Immature natural killer cell (primary cell): Measurements from ENCODE around the gene FBLN2. TPM values are rescaled to one million over a fixed set of nuclear protein-coding genes. Genes with fewer than 3 reads are reported as not detected.

Source experiments
- DNase-seq, 3 donors: peaks; one replicate each; pipeline ENCODE4 v3.0.0; 2022; ENCODE audit warnings: mixed read lengths in 1 of 3
- H3K27ac Mint-ChIP-seq, 6 donors: one replicate each; pipeline ENCODE4 v1.8.0; 2020; ENCODE audit warnings: mixed read lengths in 6 of 6, mild to moderate bottlenecking in 5 of 6, inconsistent platforms in 4 of 6, moderate library complexity in 3 of 6
- H3K27me3 Mint-ChIP-seq, 3 donors: one replicate each; pipeline ENCODE4 v1.8.0; 2020 to 2021; ENCODE audit warnings: low read depth in 3 of 3, mild to moderate bottlenecking in 3 of 3, mixed read lengths in 3 of 3, moderate library complexity in 3 of 3, inconsistent platforms in 1 of 3
- H3K36me3 Mint-ChIP-seq, 3 donors: one replicate each; pipeline ENCODE4 v1.8.0; 2020; ENCODE audit warnings: mixed read lengths in 3 of 3, inconsistent platforms in 2 of 3, mild to moderate bottlenecking in 2 of 3
- H3K4me1 Mint-ChIP-seq, 2 donors: one replicate each; pipeline ENCODE4 v1.8.0; 2020; ENCODE audit warnings: inconsistent platforms in 2 of 2, mild to moderate bottlenecking in 2 of 2, mixed read lengths in 2 of 2, moderate library complexity in 1 of 2
- H3K4me3 Mint-ChIP-seq, 5 donors: one replicate each; pipeline ENCODE4 v1.8.0; 2020; ENCODE audit warnings: mild to moderate bottlenecking in 5 of 5, mixed read lengths in 5 of 5, inconsistent platforms in 3 of 5, moderate library complexity in 3 of 5
- H3K9me3 Mint-ChIP-seq, 6 donors: one replicate each; pipeline ENCODE4 v1.8.0; 2020; ENCODE audit warnings: mild to moderate bottlenecking in 6 of 6, mixed read lengths in 6 of 6, inconsistent platforms in 4 of 6, moderate library complexity in 3 of 6
- polyA plus RNA-seq, 3 donors: library from polyadenylated mRNA; unstranded; fragments of 300-500 nt; fragmentation: Illumina TruSeq; gene quantifications; one replicate each; pipeline ENCODE4 v1.2.3, GENCODE V29; 2021

FBLN2 gene
- polyA plus RNA-seq, 3 donors from 2014 or later = 1.8 to 2.5 (median 2.2) TPM

- H3K27ac Mint-ChIP-seq = no peak overlapping the region
- peaks cover 5 to 6% of the 10 kb centered on the region in 2 donors for H3K4me1 Mint-ChIP-seq
- no peaks in the 10 kb centered on the region for H3K36me3 Mint-ChIP-seq
- peaks cover 2 to 6% (median 5%) of the 10 kb centered on the region in 3 donors for H3K27me3 Mint-ChIP-seq
- peaks cover 0 to 2% (median 0%) of the 10 kb centered on the region in 6 donors for H3K9me3 Mint-ChIP-seq
- no peak overlapping the region for H3K4me3 Mint-ChIP-seq
- DNase-seq = no peak
Measured at GRCh38 chr3:13642597-13642996, 93.7 kb downstream of the FBLN2 start.

DNA sequence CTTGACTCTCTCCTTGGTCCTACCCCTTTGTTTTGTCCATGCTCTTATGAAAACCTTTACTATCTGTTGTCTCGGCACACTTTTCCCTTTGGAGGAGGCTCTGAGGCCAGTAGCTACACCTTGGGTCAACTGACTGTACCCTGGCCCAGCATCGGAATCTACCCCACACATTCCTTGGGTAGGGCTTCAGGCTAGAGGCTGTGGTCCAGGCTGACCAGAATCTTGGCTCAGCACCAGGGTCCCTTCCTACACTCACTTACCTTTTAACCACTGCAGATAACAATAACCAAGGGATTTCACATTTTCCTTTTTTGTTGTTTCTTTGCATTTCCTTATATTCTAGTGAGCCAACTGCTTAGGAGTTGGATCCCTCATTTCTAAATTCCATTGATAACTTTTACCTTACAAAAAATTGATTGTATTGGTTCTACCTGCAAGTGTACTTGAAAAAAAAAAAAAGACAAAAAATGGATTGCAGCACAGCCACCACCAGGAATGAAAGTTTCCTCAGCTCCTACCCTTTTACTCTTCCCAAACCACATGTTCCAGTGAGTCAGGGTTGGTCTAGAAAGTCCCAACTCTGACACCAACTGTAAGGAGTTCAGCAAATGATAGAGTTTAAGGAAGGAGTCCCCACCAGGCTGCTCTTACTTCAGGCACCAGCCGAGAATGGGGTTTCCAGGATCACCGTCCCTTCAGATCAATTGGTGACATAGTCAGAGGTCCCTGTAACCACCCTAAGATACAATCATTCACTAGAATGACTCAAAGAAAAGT is 95.6 kb downstream of the FBLN2 start:
- peak overlapping the region in 1 of 6 donors; percentile 9 for H3K27ac Mint-ChIP-seq
- H3K36me3 Mint-ChIP-seq = no peaks in the 10 kb centered on the region
- no peak for DNase-seq
- H3K4me1 Mint-ChIP-seq = peaks cover 7 to 15% of the 10 kb centered on the region in 2 donors
- no peak overlapping the region for H3K4me3 Mint-ChIP-seq
- peaks cover 8 to 10% (median 9%) of the 10 kb centered on the region in 3 donors for H3K27me3 Mint-ChIP-seq
- H3K9me3 Mint-ChIP-seq = peaks cover 0 to 2% (median 0%) of the 10 kb centered on the region in 6 donors

DNA sequence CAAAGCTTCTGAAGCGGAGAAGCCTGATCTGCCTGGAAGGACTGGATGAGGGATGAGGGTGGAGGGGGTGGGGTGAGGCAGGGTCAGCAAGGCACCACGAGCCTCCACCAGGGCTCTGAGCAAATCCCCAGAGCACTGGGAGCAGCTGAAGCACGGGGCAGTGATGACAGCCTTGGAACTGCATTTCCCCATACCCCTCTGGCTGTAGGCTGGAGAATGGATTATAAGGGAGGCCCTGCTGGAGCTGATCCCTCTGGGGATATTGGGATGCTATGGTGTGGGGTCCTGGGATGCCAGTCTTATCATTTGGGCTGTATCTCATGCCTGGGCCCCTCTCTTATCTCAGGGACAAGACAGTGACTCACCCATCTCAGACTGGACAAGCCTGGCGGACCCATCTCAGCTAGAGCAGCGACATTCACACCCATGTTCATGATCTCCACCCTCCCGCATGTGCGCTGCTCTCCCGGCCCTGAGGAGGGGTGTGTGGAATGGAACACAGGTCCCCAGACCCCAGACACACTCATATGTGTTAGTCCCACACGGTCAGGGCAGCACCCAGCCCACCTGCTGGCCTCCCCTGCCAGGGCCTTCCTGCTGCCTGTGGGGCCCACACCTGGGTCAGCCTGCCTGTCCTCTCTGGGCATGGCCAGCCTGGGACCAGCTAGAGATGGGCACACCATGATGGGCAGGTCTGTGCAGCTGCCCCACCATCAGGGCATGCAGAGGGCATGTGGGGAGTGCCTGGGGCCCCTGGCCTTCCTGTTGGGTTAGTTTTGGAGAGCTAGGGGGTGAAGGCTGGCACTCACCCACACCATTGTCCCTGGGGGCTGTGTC is 97.1 kb downstream of the FBLN2 start:
- Mint-ChIP-seq H3K4me3 (no peak overlapping the region), H3K9me3 (peaks cover 0 to 2% (median 0%) of the 10 kb centered on the region in 6 donors), H3K27ac (peak overlapping the region in 1 of 6 donors; percentile 28), H3K36me3 (no peaks in the 10 kb centered on the region), H3K4me1 (peaks cover 11 to 26% of the 10 kb centered on the region in 2 donors), H3K27me3 (peaks cover 8 to 12% (median 11%) of the 10 kb centered on the region in 3 donors)
- DNase-seq = no peak

GRCh38 chr3:13647298-13648059 is 98.6 kb downstream of the FBLN2 start:
- Mint-ChIP-seq H3K4me1 (peaks cover 11 to 26% of the 10 kb centered on the region in 2 donors), H3K4me3 (peak overlapping the region in 2 of 5 donors; percentile 14 to 35), H3K27ac (peak overlapping the region in 2 of 6 donors; percentile 39 to 72), H3K27me3 (peaks cover 5 to 14% (median 11%) of the 10 kb centered on the region in 3 donors), H3K9me3 (peaks cover 0 to 2% (median 0%) of the 10 kb centered on the region in 6 donors), H3K36me3 (no peaks in the 10 kb centered on the region)
- DNase-seq = no peak

DNA sequence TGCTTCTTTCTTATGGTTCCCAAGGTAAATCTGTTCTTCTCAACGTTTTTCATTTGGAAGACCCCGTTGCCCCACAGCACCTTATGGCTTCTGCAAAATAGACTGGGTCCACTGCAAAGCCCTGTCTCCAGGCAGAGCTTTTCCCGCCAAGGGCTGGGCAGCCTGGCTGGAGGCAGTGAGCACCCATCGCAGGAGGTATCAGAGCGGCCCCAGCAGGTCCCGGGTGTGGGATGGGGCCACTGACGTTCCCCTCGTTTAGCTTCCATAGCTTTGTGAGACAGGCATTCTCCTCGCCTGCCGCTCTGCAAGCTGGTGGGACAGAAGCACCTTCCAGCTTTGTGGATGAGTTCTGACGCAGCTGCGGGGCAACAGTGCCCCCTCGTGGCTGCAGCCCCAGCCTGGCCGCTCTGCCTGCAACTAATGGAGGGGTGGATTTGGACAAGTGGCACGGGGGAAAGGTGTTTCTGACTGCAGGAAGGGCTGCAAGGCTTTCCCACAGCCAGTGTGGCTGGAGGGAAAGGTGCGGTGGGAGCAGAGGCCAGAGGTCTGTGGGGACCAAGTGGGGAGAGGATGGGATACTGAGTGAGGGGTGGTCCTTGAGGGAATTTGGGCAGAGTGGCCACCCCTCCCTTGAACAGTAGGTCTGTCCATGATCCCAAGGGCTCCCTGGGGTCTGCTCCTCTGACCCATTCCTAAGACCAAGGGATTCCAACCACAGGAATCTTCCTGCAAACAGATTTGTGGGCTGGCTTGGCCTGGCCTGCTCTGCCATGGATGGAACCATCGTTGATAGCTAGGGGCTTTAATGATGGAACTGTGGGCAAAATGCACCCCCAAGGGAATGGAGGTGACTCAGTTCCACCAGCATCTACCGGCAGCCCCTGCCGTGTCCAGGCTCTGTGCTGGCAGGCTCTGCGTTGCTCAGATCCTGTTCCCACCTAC is 99.4 kb downstream of the FBLN2 start:
- peaks cover 0 to 2% (median 0%) of the 10 kb centered on the region in 6 donors for H3K9me3 Mint-ChIP-seq
- H3K27ac Mint-ChIP-seq = peak overlapping the region in 2 of 6 donors; percentile 8 to 23
- peaks cover 6 to 14% (median 11%) of the 10 kb centered on the region in 3 donors for H3K27me3 Mint-ChIP-seq
- H3K4me3 Mint-ChIP-seq = peak overlapping the region in 1 of 5 donors; percentile 28
- H3K36me3 Mint-ChIP-seq = no peaks in the 10 kb centered on the region
- peak; percentile 68 to 71 (median 68) for DNase-seq
- H3K4me1 Mint-ChIP-seq = peaks cover 11 to 26% of the 10 kb centered on the region in 2 donors

- H3K4me1 Mint-ChIP-seq = peaks cover 12 to 26% of the 10 kb centered on the region in 2 donors
- no peaks in the 10 kb centered on the region for H3K9me3 Mint-ChIP-seq
- DNase-seq = peak; percentile 72 to 78 (median 72)
- peak overlapping the region in 1 of 6 donors; percentile 51 for H3K27ac Mint-ChIP-seq
- H3K27me3 Mint-ChIP-seq = peaks cover 6 to 11% (median 11%) of the 10 kb centered on the region in 3 donors
- no peaks in the 10 kb centered on the region for H3K36me3 Mint-ChIP-seq
- H3K4me3 Mint-ChIP-seq = peak overlapping the region in 4 of 5 donors; percentile 5 to 67 (median 50)
Measured at GRCh38 chr3:13650210-13651056, 101.5 kb downstream of the FBLN2 start.

GRCh38 chr3:13651057-13651400 is 102.1 kb downstream of the FBLN2 start:
- H3K27me3 Mint-ChIP-seq = peaks cover 8 to 15% (median 11%) of the 10 kb centered on the region in 3 donors
- H3K36me3 Mint-ChIP-seq = no peaks in the 10 kb centered on the region
- DNase-seq = no peak
- H3K4me1 Mint-ChIP-seq = peaks cover 15 to 26% of the 10 kb centered on the region in 2 donors
- no peak overlapping the region for H3K27ac Mint-ChIP-seq
- peak overlapping the region in 1 of 5 donors; percentile 67 for H3K4me3 Mint-ChIP-seq
- no peaks in the 10 kb centered on the region for H3K9me3 Mint-ChIP-seq

GRCh38 chr3:13651775-13652428 is 103.0 kb downstream of the FBLN2 start:
- Mint-ChIP-seq H3K27me3 (peaks cover 8 to 16% (median 11%) of the 10 kb centered on the region in 3 donors), H3K4me3 (no peak overlapping the region), H3K27ac (peak overlapping the region in 1 of 6 donors; percentile 14), H3K4me1 (peaks cover 15 to 26% of the 10 kb centered on the region in 2 donors), H3K36me3 (no peaks in the 10 kb centered on the region), H3K9me3 (no peaks in the 10 kb centered on the region)
- DNase-seq = no peak

- Mint-ChIP-seq H3K9me3 (no peaks in the 10 kb centered on the region), H3K4me3 (no peak overlapping the region), H3K4me1 (peaks cover 9 to 23% of the 10 kb centered on the region in 2 donors), H3K27ac (no peak overlapping the region), H3K36me3 (no peaks in the 10 kb centered on the region), H3K27me3 (peaks cover 9 to 22% (median 11%) of the 10 kb centered on the region in 3 donors)
- DNase-seq = no peak
Measured at GRCh38 chr3:13652728-13653127, 103.8 kb downstream of the FBLN2 start.

- Mint-ChIP-seq H3K9me3 (no peaks in the 10 kb centered on the region), H3K27ac (no peak overlapping the region), H3K4me1 (peaks cover 8 to 17% of the 10 kb centered on the region in 2 donors), H3K36me3 (no peaks in the 10 kb centered on the region), H3K4me3 (no peak overlapping the region), H3K27me3 (peaks cover 6 to 27% (median 7%) of the 10 kb centered on the region in 3 donors)
- DNase-seq = no peak
Measured at GRCh38 chr3:13653631-13654279, 104.8 kb downstream of the FBLN2 start.
